ENCODE measurements around the gene KCNH2.

The KCNH2 gene

GRCh38 chr7:150994838-150995510 lies 16.9 kb upstream of the KCNH2 start:
- no peak for DNase-seq (ENCODE audit: low spot score)

DNA sequence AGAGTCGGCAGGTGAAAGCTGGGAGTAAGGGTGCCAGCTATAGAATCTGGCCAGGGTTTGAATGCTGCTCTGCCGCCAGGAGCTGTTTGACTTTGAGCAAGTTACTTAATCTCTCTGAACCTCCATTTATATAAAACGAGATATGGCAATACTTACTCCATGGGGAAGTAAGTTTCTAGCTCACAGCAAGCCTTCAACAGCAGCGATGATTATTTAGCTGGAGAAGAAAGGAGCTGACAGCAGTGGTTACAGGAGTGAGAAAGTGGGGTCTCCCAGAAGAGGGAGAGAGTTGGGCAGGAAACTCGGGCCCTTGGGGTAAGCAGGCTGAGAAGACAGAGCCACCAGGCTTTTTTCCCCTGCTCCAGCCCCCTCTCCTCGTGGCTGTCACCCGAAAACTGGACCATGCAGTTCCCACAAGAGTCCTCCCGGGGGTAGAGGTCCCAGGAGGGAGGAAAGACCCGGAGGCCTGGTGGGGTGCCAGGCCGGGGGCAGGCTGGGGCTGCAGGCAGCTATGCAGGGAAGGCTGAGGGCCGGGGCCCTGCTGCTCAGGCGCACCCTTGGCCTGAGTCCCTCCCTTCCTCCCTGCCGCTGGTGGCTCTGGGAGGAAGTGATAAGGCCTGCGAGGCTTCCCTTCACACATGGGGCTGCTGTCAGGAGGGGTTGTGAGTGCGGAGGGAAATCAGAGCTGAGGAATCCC lies 16.2 kb upstream of the KCNH2 start:
- peak; percentile 76 for DNase-seq (ENCODE audit: low spot score)

DNA sequence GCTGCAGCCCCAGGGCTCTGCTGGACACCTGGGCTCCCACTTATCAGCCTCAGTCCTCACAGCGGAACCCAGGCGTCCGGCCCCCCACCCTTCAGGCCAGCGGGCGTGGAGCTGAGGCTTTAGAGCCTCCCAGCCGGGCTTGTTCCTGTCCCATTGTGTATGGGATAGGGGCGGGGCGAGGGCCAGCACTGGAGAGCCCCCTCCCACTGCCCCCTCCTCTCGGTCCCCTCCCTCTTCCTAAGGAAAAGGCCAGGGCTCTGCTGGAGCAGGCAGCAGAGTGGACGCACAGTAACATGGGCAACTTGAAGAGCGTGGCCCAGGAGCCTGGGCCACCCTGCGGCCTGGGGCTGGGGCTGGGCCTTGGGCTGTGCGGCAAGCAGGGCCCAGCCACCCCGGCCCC lies 15.4 kb upstream of the KCNH2 start:
- DNase-seq (ENCODE audit: low spot score): no peak

DNA sequence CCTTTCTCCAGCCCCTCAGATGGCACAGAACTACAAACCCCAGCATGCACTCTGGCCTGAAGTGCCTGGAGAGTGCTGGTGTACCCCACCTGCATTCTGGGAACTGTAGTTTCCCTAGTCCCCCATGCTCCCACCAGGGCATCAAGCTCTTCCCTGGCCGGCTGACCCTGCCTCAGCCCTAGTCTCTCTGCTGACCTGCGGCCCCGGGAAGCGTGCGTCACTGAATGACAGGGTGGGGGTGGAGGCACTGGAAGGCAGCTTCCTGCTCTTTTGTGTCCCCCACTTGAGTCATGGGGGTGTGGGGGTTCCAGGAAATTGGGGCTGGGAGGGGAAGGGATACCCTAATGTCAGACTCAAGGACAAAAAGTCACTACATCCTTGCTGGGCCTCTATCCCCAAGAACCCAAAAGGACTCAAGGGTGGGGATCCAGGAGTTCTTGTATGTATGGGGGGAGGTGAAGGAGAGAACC lies 14.7 kb upstream of the KCNH2 start:
- peak; percentile 92 for DNase-seq (ENCODE audit: low spot score)

- DNase-seq (ENCODE audit: low spot score): no peak
Observed at GRCh38 chr7:150992051-150992640, 14.0 kb upstream of the KCNH2 start.

- DNase-seq (ENCODE audit: low spot score): no peak
Observed at GRCh38 chr7:150990416-150991186, 12.5 kb upstream of the KCNH2 start, which contains the start of gene NOS3. Gene NOS3, plus strand, starts transcription at chr7:150991017. Its CDS starts 2,787 bp downstream, at chr7:150993804.

- no peak for DNase-seq (ENCODE audit: low spot score)
Observed at GRCh38 chr7:150989456-150989855, 11.3 kb upstream of the KCNH2 start.

GRCh38 chr7:150988230-150989226 lies 10.4 kb upstream of the KCNH2 start:
- peak; percentile 96 for DNase-seq (ENCODE audit: low spot score)

DNA sequence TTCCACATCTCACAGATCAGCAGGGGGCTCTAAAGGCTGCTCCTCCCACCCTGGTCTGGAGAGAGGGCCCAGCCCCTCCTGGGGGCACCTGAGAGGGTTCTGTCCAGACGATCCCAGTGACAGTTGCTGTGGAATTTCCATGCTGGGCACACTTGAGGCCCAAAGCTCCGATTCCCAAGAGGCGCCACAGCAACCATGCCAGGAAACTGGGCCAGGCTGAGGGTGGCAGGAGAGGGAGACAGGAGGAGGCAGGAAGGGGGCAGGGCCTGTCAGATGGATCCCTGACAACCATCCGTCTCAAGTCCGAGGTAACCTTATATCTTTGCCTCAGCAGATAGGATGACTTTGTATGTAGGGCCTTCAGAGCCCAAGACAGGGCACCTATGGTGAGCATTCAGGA lies 8.4 kb upstream of the KCNH2 start:
- DNase-seq (ENCODE audit: low spot score): no peak

- DNase-seq (ENCODE audit: low spot score): no peak
Observed at GRCh38 chr7:150986099-150986512, 8.0 kb upstream of the KCNH2 start.

DNA sequence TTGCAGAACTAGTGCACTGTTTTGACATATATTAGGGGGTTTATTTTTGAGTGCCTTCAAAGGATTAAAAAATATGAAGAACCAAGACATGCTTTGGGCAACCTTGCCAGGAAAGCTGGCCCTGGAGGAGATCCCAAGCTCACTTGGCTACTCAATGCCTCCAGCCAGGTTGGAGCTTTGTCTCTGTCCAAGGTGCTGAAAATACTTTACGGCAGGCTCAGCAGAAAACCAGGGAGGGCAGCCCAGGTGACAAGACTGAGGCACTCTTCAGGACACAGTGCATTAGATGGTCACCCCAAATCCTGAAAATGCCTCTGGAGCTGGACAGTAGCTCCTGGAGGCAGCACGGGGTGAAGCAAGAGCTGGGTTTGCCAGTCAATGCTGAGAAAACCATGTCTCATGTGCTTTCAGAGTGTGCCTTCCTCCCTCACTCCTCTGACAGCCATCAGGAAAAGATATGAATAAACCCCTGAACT lies 5.8 kb upstream of the KCNH2 start:
- no peak for DNase-seq (ENCODE audit: low spot score)

DNA sequence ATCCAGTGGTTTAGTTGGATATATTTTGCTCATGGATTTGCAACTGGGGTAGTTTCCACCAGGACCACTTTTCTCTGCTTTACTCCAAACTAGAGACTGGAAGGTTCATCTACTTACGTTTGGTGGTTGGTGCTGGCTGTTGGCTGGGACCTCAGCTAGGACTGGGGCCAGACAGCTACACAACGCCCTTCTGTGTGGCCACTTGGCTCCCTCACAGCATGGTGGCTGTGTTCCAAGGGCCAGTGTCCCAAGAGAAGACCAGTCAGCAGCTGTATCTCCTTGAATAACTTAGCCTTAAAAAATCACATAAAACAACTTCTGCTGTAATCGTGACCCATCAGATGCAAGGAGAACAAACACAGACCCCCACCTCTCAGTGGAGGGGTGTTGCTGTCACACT lies 4.2 kb upstream of the KCNH2 start:
- no peak for DNase-seq (ENCODE audit: low spot score)

DNA sequence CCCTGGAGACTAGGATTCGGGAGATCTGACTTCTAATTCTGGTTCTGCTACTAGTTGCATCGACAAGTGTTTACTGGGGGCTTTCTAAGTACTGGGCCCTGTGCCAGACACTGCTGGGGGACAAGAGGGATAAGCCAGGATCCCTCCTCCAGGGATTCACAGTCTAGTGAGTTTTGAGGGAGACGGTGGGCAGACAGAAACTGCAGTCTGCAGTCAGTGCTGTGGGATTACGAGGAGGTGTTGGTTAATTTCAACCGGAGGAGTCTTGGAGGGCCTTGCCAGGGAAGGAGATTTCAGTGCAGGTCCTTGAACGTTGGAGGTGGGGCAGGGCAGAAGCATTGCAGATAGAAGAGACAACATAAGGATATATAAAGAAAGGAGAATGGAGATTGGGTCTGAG lies 3.5 kb upstream of the KCNH2 start:
- no peak for DNase-seq (ENCODE audit: low spot score)

DNA sequence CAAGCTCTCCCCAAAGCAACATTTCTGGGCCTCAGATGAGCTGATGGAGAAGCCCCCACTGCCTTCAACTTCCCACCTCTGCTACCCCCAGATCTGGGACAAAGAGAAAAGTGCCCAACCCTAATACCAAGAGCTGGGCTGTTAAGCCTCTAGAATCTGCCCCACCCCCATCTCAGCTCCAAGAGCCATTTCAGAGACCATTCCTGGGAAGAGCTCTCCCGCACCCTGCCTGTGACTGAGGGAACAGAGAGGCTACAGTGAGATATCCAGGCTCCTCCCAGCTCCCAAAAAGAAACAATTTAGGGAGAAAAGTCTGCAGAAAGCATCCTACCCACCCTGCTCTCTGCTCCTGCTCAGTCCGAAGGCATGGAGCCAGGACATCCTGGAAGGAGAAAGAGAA lies 2.5 kb upstream of the KCNH2 start:
- DNase-seq (ENCODE audit: low spot score): no peak

DNA sequence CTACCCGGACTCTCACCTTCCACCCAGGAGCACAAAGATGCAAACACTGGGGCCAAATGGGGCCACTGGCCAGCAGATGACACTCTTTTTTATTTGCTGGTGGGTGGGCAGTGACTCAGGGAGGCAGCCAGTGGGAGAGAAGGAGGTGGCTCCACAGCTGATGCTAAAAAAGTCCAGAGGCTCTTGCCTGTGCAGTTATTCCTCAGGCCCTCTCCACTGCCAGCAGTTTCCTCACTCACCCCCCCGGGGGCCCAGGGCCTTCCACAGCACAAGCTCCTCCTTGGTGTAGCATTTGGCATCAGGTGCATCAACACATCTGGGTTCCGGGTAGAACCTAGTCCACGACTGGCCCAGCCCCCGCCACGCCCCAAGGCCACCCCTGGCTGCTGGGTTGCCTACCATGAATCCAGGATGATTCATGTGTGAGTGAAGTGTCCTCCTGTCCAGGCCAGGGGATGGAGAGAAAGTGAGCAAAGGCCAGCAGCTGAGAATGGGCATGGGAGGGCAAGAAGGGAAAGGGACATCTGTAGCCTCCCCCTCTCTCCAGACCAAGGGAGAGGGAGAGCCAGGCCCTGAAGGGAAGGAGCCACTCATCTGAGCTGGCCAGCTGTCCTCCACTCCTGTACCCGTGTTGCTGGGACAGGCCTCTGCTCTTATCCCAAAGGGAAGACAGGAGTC lies 1.7 kb upstream of the KCNH2 start:
- no peak for DNase-seq (ENCODE audit: low spot score)

GRCh38 chr7:150977382-150978125 lies 567 bp downstream of the KCNH2 start:
- no peak for DNase-seq (ENCODE audit: low spot score)

DNA sequence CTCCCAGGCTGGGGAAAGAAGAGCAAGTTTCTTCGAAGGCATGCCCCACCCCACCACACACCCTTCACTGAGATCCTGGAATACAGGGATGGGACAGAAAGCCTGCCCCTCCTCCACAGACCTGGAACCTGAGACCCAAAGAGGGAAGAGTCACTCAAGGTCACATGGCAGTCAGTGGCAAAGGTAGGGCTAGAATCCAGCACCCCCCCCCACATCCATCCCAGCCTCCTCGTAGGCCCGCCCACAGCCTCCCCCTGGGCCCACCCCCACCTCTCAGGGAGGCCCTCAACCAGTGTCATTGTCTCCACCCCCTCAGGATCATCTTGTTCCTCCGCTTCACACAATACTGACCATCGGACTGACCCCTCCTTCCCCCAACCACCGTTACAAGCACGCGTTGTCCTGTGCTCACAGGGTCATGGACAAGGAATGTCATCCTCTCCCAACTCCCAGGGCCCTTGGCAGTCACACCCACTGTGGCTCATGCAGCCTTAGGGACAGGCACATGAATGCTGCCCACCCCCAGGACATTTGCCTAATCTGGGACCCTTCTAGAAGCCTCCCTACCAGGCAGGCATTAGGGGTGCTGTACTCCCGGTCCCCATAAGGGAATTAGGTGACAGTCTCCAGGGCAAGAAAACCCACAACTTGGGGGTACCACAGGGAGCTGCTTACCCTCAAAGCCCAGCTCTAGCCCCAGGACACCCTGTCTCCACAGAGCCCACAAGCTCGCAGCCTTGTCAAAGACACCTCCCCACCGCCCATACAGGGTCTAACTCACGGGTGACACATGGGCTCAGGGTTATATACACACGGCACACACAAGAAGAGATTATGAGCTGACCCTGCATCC lies 1.4 kb downstream of the KCNH2 start:
- DNase-seq (ENCODE audit: low spot score): no peak

- DNase-seq (ENCODE audit: low spot score): no peak
Observed at GRCh38 chr7:150975536-150976319, 2.4 kb downstream of the KCNH2 start.
